Peyer's patch (tissue), 4 donors: ENCODE measurements around the gene EVI2B. TPM values are rescaled to one million over a fixed set of nuclear protein-coding genes. Genes with fewer than 3 reads are reported as not detected.

Source experiments
- DNase-seq, 3 donors: peaks; one replicate each; pipeline ENCODE4 v3.0.0-alpha.2; 2017 to 2019
- H3K27ac ChIP-seq, 4 donors: fragments of 200-600 bp; sonication (generic); one replicate each; pipeline ENCODE4 v1.5.1; 2016 to 2019
- H3K27me3 ChIP-seq, 2 donors: fragments of 200-600 bp; sonication (generic); one replicate each; pipeline ENCODE4 v1.5.1; 2019
- H3K36me3 ChIP-seq, 3 donors: fragments of 200-600 bp; sonication (generic); one replicate each; pipeline ENCODE4 v1.5.1; 2016 to 2019
- H3K4me1 ChIP-seq, 4 donors: fragments of 200-600 bp; sonication (generic); one replicate each; pipeline ENCODE4 v1.5.1; 2016 to 2019
- H3K4me3 ChIP-seq, 4 donors: fragments of 200-600 bp; sonication (generic); 1 replicate in 3 of 4; 2 replicates in 1 of 4; pipeline ENCODE4 v1.5.1; 2016 to 2019; ENCODE audit warnings: mild to moderate bottlenecking in 1 of 4
- H3K9me3 ChIP-seq, 4 donors: fragments of 200-600 bp; sonication (generic); one replicate each; pipeline ENCODE4 v1.5.1; 2016 to 2019; ENCODE audit warnings: mild to moderate bottlenecking in 1 of 4
- POLR2A ChIP-seq, 2 donors: fragments of 450-650 bp; IDR thresholded peaks; one replicate each; pipeline ENCODE4 v1.5.1; 2017; ENCODE audit warnings: antibody characterized with exemption in 2 of 2, mild to moderate bottlenecking in 2 of 2, moderate library complexity in 2 of 2
- total RNA-seq, 4 donors: library from RNA; depleted of rRNA; stranded (reverse); fragments of >200 nt; gene quantifications; one replicate each; pipeline ENCODE4 v1.1.0, GENCODE V29; 2016
- TF ChIP-seq, protein P1 (sequence below), 6 experiments: fragments of 450-650 bp in 4 of 6; fragments of 200-600 bp in 2 of 6; sonication (generic) in 1 of 6; IDR thresholded peaks; one replicate each; pipeline ENCODE4 v1.5.1; 2017 to 2019; ENCODE audit warnings: antibody characterized with exemption in 6 of 6, mild to moderate bottlenecking in 3 of 6, moderate library complexity in 1 of 6

EVI2B gene
- total RNA-seq, 4 donors from 2014 or later = 5.6 to 70.1 (median 8.7) TPM

- Histone ChIP-seq H3K4me1 (peaks cover 0 to 20% (median 6%) of the 10 kb centered on the region in 4 donors), H3K36me3 (no peaks in the 10 kb centered on the region), H3K27me3 (no peaks in the 10 kb centered on the region), H3K27ac (peak overlapping the region; percentile 12 to 85 (median 64)), H3K9me3 (no peaks in the 10 kb centered on the region), H3K4me3 (peak overlapping the region; percentile 5 to 44 (median 42))
- TF ChIP-seq POLR2A (IDR thresholded peaks at IDR 0.05) = no peak
- TF ChIP-seq, protein P1, sequence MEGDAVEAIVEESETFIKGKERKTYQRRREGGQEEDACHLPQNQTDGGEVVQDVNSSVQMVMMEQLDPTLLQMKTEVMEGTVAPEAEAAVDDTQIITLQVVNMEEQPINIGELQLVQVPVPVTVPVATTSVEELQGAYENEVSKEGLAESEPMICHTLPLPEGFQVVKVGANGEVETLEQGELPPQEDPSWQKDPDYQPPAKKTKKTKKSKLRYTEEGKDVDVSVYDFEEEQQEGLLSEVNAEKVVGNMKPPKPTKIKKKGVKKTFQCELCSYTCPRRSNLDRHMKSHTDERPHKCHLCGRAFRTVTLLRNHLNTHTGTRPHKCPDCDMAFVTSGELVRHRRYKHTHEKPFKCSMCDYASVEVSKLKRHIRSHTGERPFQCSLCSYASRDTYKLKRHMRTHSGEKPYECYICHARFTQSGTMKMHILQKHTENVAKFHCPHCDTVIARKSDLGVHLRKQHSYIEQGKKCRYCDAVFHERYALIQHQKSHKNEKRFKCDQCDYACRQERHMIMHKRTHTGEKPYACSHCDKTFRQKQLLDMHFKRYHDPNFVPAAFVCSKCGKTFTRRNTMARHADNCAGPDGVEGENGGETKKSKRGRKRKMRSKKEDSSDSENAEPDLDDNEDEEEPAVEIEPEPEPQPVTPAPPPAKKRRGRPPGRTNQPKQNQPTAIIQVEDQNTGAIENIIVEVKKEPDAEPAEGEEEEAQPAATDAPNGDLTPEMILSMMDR (IDR thresholded peaks at IDR 0.05) = no peak
- DNase-seq = no peak
These were observed 4.3 kb downstream of the EVI2B start for GRCh38 chr17:31309556-31309955.

DNA sequence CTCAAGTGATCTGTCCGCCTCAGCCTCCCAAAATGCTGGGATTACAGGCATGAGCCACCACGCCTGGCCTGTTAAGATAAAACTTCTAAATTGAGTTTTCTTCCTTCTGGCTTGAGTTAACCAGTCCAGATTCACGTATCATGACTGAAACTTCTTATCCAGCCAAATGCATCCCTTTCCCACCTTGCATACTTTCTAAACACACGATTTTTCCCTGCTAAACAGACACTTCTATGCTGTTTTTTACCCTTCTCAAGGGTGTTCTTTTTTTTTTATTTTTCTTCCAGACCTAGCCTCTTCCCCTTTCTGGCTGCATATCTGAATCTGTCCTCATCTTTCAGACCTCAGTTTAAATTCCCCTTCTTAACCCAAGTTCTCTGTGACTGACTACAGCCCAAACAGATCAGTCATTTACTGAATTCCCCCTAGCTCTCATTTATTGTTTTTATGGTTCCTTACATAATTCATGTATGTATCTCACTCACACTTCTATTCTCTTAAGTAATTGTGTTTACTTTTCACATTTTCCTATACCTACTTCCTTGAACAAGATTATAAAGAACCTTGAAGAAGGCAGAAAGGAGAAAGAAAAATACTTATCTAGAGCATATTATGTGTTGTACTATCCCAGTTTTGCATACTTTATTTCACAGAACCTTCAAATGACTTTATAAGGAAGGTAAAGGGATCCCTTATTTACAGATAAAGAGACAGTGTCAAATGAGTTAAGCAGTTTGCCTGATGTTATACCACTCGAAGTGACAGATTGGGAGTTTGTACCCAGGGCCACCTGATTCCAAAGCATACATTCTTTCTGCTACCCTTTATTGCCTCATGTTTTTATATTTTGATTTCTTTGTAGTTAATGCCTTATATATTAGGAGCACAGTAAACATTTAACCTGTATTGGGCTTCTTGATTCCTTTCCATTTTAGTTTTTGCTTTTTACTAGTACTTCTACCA lies 5.2 kb downstream of the EVI2B start:
- no peaks in the 10 kb centered on the region for H3K27me3 ChIP-seq
- no peak for DNase-seq
- TF ChIP-seq POLR2A (IDR thresholded peaks at IDR 0.05) = no peak
- TF ChIP-seq, protein P1 (IDR thresholded peaks at IDR 0.05) = no peak
- H3K4me3 ChIP-seq = peak overlapping the region in 1 of 4 donors; percentile 44
- H3K36me3 ChIP-seq = no peaks in the 10 kb centered on the region
- H3K9me3 ChIP-seq = no peaks in the 10 kb centered on the region
- peaks cover 0 to 17% (median 6%) of the 10 kb centered on the region in 4 donors for H3K4me1 ChIP-seq
- peak overlapping the region; percentile 13 to 85 (median 42) for H3K27ac ChIP-seq

DNA sequence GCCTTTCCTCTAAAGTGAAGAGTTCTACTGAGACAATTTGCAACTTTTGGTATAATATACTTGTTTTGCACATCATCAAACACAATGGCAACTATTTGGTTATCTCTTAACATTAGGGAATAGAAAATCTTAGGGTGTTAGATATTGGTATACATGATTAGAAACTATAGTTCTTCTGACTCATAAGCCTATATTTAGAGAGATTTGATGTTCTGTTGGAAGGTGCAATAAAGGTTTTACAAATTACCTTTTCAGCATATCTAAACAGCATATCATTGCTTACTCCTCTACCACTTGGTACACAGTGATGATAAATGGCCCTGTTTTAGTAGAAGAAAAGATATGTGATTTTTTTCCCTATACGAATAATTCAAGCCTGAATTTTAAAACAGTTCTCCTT lies 6.2 kb downstream of the EVI2B start:
- H3K27ac ChIP-seq = peak overlapping the region in 2 of 4 donors; percentile 2 to 85
- no peaks in the 10 kb centered on the region for H3K36me3 ChIP-seq
- TF ChIP-seq, protein P1 (IDR thresholded peaks at IDR 0.05) = no peak
- no peak for TF ChIP-seq POLR2A (IDR thresholded peaks at IDR 0.05)
- H3K4me1 ChIP-seq = peaks cover 0 to 17% (median 6%) of the 10 kb centered on the region in 4 donors
- H3K27me3 ChIP-seq = no peaks in the 10 kb centered on the region
- no peaks in the 10 kb centered on the region for H3K9me3 ChIP-seq
- DNase-seq = no peak
- H3K4me3 ChIP-seq = no peak overlapping the region

GRCh38 chr17:31299624-31300023 lies 14.2 kb downstream of the EVI2B start:
- no peaks in the 10 kb centered on the region for H3K27me3 ChIP-seq
- no peak for DNase-seq
- no peaks in the 10 kb centered on the region for H3K36me3 ChIP-seq
- no peak overlapping the region for H3K4me3 ChIP-seq
- H3K27ac ChIP-seq = no peak overlapping the region
- no peaks in the 10 kb centered on the region for H3K4me1 ChIP-seq
- no peaks in the 10 kb centered on the region for H3K9me3 ChIP-seq
- no peak for TF ChIP-seq POLR2A (IDR thresholded peaks at IDR 0.05)
- TF ChIP-seq, protein P1 (IDR thresholded peaks at IDR 0.05) = no peak

GRCh38 chr17:31297090-31297489 lies 16.8 kb downstream of the EVI2B start, which contains the start of gene OMG:
Gene OMG (minus strand): TSS chr17:31297239. CDS start chr17:31296331, 908 bp downstream.
- Histone ChIP-seq H3K4me3 (no peak within 1 kb of the TSS), H3K36me3 (no peaks in the 10 kb centered on the region), H3K27ac (no peak within 1 kb of the TSS), H3K27me3 (no peaks in the 10 kb centered on the region), H3K9me3 (no peaks in the 10 kb centered on the region), H3K4me1 (no peaks in the 10 kb centered on the region)
- DNase-seq = no peak
- TF ChIP-seq POLR2A (IDR thresholded peaks at IDR 0.05) = no peak
- TF ChIP-seq, protein P1 (IDR thresholded peaks at IDR 0.05) = no peak
